ENCODE results near the gene FUT3.

Gene FUT3

GRCh38 chr19:5821521-5822180 is 29.6 kb downstream of the FUT3 start:
- TF ChIP-seq CTCF (IDR thresholded peaks at IDR 0.05): no peak
- Histone ChIP-seq H3K27ac (no peak overlapping the region), H3K36me3 (no peaks in the 10 kb centered on the region), H3K27me3 (peaks cover 8% of the 10 kb centered on the region), H3K4me3 (ENCODE audit: low read depth in 1 of 2, low read length in 1 of 2) (no peak overlapping the region), H3K9me3 (no peaks in the 10 kb centered on the region), H3K4me1 (ENCODE audit: control insufficient read depth in 1 of 2, insufficient read depth in 1 of 2, low read depth in 1 of 2, low read length in 1 of 2) (peaks cover 1 to 2% of the 10 kb centered on the region in 2 experiments)

- TF ChIP-seq CTCF (IDR thresholded peaks at IDR 0.05): no peak
- H3K36me3 ChIP-seq: no peaks in the 10 kb centered on the region
- H3K4me1 ChIP-seq (ENCODE audit: control insufficient read depth in 1 of 2, insufficient read depth in 1 of 2, low read depth in 1 of 2, low read length in 1 of 2): no peaks in the 10 kb centered on the region
- H3K4me3 ChIP-seq (ENCODE audit: low read depth in 1 of 2, low read length in 1 of 2): no peak overlapping the region
- H3K9me3 ChIP-seq: no peaks in the 10 kb centered on the region
- H3K27ac ChIP-seq: no peak overlapping the region
- H3K27me3 ChIP-seq: peaks cover 5% of the 10 kb centered on the region
Measured at GRCh38 chr19:5820785-5821184, 30.5 kb downstream of the FUT3 start.

GRCh38 chr19:5818594-5818993 is 32.7 kb downstream of the FUT3 start:
- H3K9me3 ChIP-seq: no peaks in the 10 kb centered on the region
- no peaks in the 10 kb centered on the region for H3K4me1 ChIP-seq (ENCODE audit: control insufficient read depth in 1 of 2, insufficient read depth in 1 of 2, low read depth in 1 of 2, low read length in 1 of 2)
- no peaks in the 10 kb centered on the region for H3K36me3 ChIP-seq
- peaks cover 10% of the 10 kb centered on the region for H3K27me3 ChIP-seq
- no peak for TF ChIP-seq CTCF (IDR thresholded peaks at IDR 0.05)
- H3K27ac ChIP-seq: no peak overlapping the region
- H3K4me3 ChIP-seq (ENCODE audit: low read depth in 1 of 2, low read length in 1 of 2): no peak overlapping the region

GRCh38 chr19:5817218-5817617 is 34.0 kb downstream of the FUT3 start:
- no peak for TF ChIP-seq CTCF (IDR thresholded peaks at IDR 0.05)
- Histone ChIP-seq H3K27ac (no peak overlapping the region), H3K4me3 (ENCODE audit: low read depth in 1 of 2, low read length in 1 of 2) (no peak overlapping the region), H3K27me3 (peaks cover 6% of the 10 kb centered on the region), H3K9me3 (no peaks in the 10 kb centered on the region), H3K36me3 (no peaks in the 10 kb centered on the region), H3K4me1 (ENCODE audit: control insufficient read depth in 1 of 2, insufficient read depth in 1 of 2, low read depth in 1 of 2, low read length in 1 of 2) (no peaks in the 10 kb centered on the region)

GRCh38 chr19:5814852-5815246 is 36.4 kb downstream of the FUT3 start:
- no peak overlapping the region for H3K27ac ChIP-seq
- no peaks in the 10 kb centered on the region for H3K9me3 ChIP-seq
- H3K36me3 ChIP-seq: no peaks in the 10 kb centered on the region
- H3K4me1 ChIP-seq (ENCODE audit: control insufficient read depth in 1 of 2, insufficient read depth in 1 of 2, low read depth in 1 of 2, low read length in 1 of 2): no peaks in the 10 kb centered on the region
- TF ChIP-seq CTCF (IDR thresholded peaks at IDR 0.05): no peak
- H3K4me3 ChIP-seq (ENCODE audit: low read depth in 1 of 2, low read length in 1 of 2): no peak overlapping the region
- H3K27me3 ChIP-seq: peaks cover 6% of the 10 kb centered on the region
